Natural killer cell (primary cell): ENCODE measurements around the gene ORAI3. TPM values are rescaled to one million over a fixed set of nuclear protein-coding genes. Genes with fewer than 3 reads are reported as not detected.

Source experiments
- ATAC-seq, 3 donors: fragments of 150-1000 bp in 2 of 3; fragments of 200-7000 bp in 1 of 3; cut with Tn5 transposase; 1 replicate in 1 of 3; 2 replicates in 2 of 3; pipeline ENCODE4 v1.10.0; 2021; ENCODE audit warnings: mild to moderate bottlenecking in 2 of 3, moderate library complexity in 2 of 3
- DNase-seq, 2 donors: peaks; one replicate each; pipeline versions ENCODE4 v3.0.0 to v3.0.0-alpha.2; 2013 to 2021; ENCODE audit warnings: mixed read lengths in 1 of 2
- H3K27ac ChIP-seq: one replicate; pipeline ENCODE4 v1.5.1; 2013; ENCODE audit warnings: mild to moderate bottlenecking, low read length
- H3K27me3 ChIP-seq: one replicate; pipeline ENCODE4 v1.6.1; 2013; ENCODE audit warnings: low read length; ENCODE audit not compliant: control insufficient read depth, insufficient read depth
- H3K36me3 ChIP-seq: one replicate; pipeline ENCODE4 v1.6.1; 2013; ENCODE audit warnings: low read length; ENCODE audit not compliant: control insufficient read depth, insufficient read depth
- H3K4me1 ChIP-seq: one replicate; pipeline ENCODE4 v1.6.1; 2013; ENCODE audit warnings: low read length; ENCODE audit not compliant: control insufficient read depth, insufficient read depth
- H3K4me3 ChIP-seq: one replicate; pipeline ENCODE4 v1.5.1; 2013; ENCODE audit warnings: low read length
- H3K9me3 ChIP-seq: one replicate; pipeline ENCODE4 v1.6.1; 2013; ENCODE audit warnings: low read length; ENCODE audit not compliant: control insufficient read depth, insufficient read depth
- H3K27ac Mint-ChIP-seq, 2 donors: one replicate each; pipeline ENCODE4 v1.8.0; 2022; ENCODE audit warnings: mild to moderate bottlenecking in 2 of 2, mixed read lengths in 2 of 2, moderate library complexity in 1 of 2
- H3K27me3 Mint-ChIP-seq, 2 donors: one replicate each; pipeline ENCODE4 v1.8.0; 2022; ENCODE audit warnings: low read depth in 2 of 2, mixed read lengths in 2 of 2
- H3K36me3 Mint-ChIP-seq: one replicate; pipeline ENCODE4 v1.8.0; 2022; ENCODE audit warnings: mixed read lengths
- H3K4me1 Mint-ChIP-seq, 2 donors: one replicate each; pipeline ENCODE4 v1.8.0; 2022; ENCODE audit warnings: mixed read lengths in 2 of 2
- H3K4me3 Mint-ChIP-seq: one replicate; pipeline ENCODE4 v1.8.0; 2022; ENCODE audit warnings: mild to moderate bottlenecking, moderate library complexity, mixed read lengths
- H3K9me3 Mint-ChIP-seq, 2 donors: one replicate each; pipeline ENCODE4 v1.8.0; 2022; ENCODE audit warnings: mixed read lengths in 2 of 2
- WGBS: methylation state at CpG from one replicate; pipeline ENCODE4 v1.1.7; 2013; ENCODE audit warnings: missing lambda C conversion rate; ENCODE audit not compliant: insufficient coverage; 5-methylcytosine and 5-hydroxymethylcytosine counted together
- intact Hi-C: fragments of 100-400 bp; cut with micrococcal nuclease; formaldehyde crosslinking; loops from one replicate; pipeline ENCODE4 v1.14.2; 2022
- total RNA-seq, 4 donors: library from RNA; stranded (reverse); fragments of 120-200 nt in 1 of 4; gene quantifications; one replicate each; pipeline versions ENCODE4 v1.2.3 to v1.2.4, GENCODE V29; 2013 to 2022
- TF ChIP-seq, protein P1 (sequence below): fragments of 200-600 bp; IDR thresholded peaks from one replicate; pipeline ENCODE4 v1.8.0; 2022; ENCODE audit warnings: antibody characterized with exemption

ORAI3 gene
- total RNA-seq, 3 donors from 2014 or later (not counting 1 experiment from before 2014, with no cell fraction given), result 10.8 to 19.8 (median 12.8) TPM

DNA sequence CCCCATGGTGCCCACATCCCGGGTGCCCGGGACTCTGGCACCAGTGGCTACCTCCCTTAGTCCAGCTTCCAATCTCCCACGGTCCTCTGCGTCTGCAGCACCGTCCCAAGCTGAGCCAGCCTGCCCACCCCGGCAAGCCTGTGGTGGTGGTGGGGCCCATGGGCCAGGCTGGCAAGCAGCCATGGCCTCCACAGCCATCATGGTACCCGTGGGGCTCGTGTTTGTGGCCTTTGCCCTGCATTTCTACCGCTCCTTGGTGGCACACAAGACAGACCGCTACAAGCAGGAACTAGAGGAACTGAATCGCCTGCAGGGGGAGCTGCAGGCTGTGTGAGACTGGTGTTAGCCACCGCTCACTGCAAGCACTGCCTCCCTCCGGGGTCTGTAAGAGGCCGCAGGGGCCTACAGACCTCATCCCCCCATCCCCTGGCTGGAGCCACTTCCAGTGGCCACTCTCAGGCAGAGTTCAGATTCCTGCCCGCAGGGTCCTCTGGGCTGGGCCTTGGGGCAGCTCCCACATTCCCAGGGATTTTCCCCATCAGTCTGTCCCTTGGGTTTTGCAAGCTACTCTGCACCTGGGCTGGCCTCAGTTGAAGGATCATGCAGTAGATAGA, 4.8 kb downstream of the ORAI3 start:
- intact Hi-C loops, result no loop called here
- WGBS, result 68% methylated on average over 15 of the region's 15 CpGs
- DNase-seq, result peak; percentile 41 to 82

DNA sequence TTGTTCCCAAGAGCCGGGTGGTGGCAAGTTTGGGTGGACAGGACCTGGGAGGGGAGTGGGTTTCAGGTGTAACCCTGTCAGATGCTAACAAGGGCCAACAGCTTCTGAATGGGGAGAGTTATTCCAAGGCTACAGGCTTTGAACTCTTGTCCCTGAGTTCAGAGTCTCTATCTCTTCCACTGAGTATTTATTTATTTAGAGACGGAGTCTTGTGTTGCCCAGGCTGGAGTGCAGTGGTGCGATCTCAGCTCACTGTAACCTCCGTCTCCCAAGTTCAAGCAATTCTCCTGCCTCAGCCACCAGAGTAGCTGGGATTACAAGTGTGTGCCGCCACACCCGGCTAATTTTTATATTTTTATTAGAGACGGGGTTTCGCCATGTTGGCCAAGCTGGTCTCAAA, 6.1 kb downstream of the ORAI3 start:
- Mint-ChIP-seq H3K27ac (peak overlapping the region in 1 of 2 donors; percentile 31), H3K9me3 (no peaks in the 10 kb centered on the region), H3K27me3 (no peaks in the 10 kb centered on the region), H3K36me3 (peaks cover 1% of the 10 kb centered on the region), H3K4me3 (no peak overlapping the region), H3K4me1 (peaks cover 28 to 45% of the 10 kb centered on the region in 2 donors)
- ATAC-seq, result no peak
- peaks cover 38% of the 10 kb centered on the region for H3K4me1 ChIP-seq
- H3K9me3 ChIP-seq, result no peaks in the 10 kb centered on the region
- no peak overlapping the region for H3K27ac ChIP-seq
- TF ChIP-seq, protein P1, sequence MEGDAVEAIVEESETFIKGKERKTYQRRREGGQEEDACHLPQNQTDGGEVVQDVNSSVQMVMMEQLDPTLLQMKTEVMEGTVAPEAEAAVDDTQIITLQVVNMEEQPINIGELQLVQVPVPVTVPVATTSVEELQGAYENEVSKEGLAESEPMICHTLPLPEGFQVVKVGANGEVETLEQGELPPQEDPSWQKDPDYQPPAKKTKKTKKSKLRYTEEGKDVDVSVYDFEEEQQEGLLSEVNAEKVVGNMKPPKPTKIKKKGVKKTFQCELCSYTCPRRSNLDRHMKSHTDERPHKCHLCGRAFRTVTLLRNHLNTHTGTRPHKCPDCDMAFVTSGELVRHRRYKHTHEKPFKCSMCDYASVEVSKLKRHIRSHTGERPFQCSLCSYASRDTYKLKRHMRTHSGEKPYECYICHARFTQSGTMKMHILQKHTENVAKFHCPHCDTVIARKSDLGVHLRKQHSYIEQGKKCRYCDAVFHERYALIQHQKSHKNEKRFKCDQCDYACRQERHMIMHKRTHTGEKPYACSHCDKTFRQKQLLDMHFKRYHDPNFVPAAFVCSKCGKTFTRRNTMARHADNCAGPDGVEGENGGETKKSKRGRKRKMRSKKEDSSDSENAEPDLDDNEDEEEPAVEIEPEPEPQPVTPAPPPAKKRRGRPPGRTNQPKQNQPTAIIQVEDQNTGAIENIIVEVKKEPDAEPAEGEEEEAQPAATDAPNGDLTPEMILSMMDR, result no peak
- peaks cover 11% of the 10 kb centered on the region for H3K36me3 ChIP-seq
- 94% methylated on average over 8 of the region's 8 CpGs for WGBS
- no peak for DNase-seq
- no peak overlapping the region for H3K4me3 ChIP-seq
- intact Hi-C loops, result no loop called here
- no peaks in the 10 kb centered on the region for H3K27me3 ChIP-seq

More for the DNA sequence above, 4.8 kb downstream of the ORAI3 start:
- H3K4me3 ChIP-seq, result no peak overlapping the region
- no peaks in the 10 kb centered on the region for H3K9me3 Mint-ChIP-seq
- no peaks in the 10 kb centered on the region for H3K36me3 Mint-ChIP-seq
- no peaks in the 10 kb centered on the region for H3K9me3 ChIP-seq
- H3K4me1 ChIP-seq, result peaks cover 40% of the 10 kb centered on the region
- no peaks in the 10 kb centered on the region for H3K27me3 Mint-ChIP-seq
- no peak for ATAC-seq
- H3K36me3 ChIP-seq, result no peaks in the 10 kb centered on the region
- peaks cover 21 to 38% of the 10 kb centered on the region in 2 donors for H3K4me1 Mint-ChIP-seq
- H3K27me3 ChIP-seq, result no peaks in the 10 kb centered on the region
- TF ChIP-seq, protein P1, result peak; percentile 48
- no peak overlapping the region for H3K4me3 Mint-ChIP-seq
- H3K27ac ChIP-seq, result no peak overlapping the region
- peak overlapping the region in 1 of 2 donors; percentile 31 for H3K27ac Mint-ChIP-seq

DNA sequence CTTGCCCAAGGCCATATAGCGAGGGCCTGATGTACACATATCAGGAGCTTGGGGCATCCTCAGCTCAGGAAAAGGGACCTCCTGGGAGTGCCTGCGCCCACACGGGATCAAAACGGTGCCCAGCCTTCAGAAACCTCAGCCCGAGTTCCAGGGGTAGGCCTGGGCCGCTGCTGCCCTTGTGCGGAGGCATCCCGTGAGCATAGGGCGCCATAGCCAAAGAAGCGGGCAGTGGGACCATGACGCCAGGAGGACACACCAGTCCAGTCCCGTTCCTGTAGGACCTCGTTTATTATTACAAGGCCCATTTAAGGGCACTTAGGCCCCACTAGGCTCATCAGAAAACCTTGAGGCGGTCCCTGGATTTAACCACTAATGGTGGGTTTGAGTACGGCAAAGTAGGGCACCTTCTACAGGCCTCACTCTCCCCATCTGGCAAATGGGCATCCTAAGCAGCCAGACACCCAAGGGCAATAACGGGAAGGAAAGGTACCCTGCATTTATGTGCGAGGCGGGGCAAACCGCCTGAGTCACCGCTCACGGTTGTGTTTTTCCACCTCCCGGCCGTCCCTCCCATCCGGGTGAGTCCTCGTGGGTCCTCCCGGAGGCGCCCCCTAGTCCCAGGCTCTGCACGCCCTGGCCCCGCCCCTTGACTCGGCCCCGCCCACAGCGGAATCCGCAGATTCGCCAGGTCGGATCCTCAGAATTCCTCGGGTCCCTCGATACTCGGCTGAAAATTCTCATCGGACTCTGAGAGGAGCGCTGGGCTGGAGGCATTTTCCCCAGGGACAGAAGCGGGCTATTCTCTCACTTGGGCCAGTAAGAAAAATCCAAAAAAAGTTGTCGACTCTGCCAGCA, 8.0 kb downstream of the ORAI3 start:
- no peaks in the 10 kb centered on the region for H3K27me3 ChIP-seq
- TF ChIP-seq, protein P1, result no peak
- ATAC-seq (peak; percentile 56 to 69 (median 58)), DNase-seq (peak; percentile 77 to 89)
- H3K36me3 ChIP-seq, result peaks cover 27% of the 10 kb centered on the region
- WGBS, result 31% methylated on average over 42 of the region's 42 CpGs
- H3K4me1 Mint-ChIP-seq, result peaks cover 30 to 34% of the 10 kb centered on the region in 2 donors
- peaks cover 24% of the 10 kb centered on the region for H3K4me1 ChIP-seq
- no peaks in the 10 kb centered on the region for H3K9me3 Mint-ChIP-seq
- peak overlapping the region; percentile 93 to 94 for H3K27ac Mint-ChIP-seq
- H3K36me3 Mint-ChIP-seq, result peaks cover 6% of the 10 kb centered on the region
- intact Hi-C loops, result loop anchor here (2.0 kb wide), 1 partner anchor 34 kb away; the partner anchor contains the start of gene FBXL19
- H3K27ac ChIP-seq, result peak overlapping the region; percentile 99
- peak overlapping the region; percentile 94 for H3K4me3 Mint-ChIP-seq
- H3K9me3 ChIP-seq, result no peaks in the 10 kb centered on the region
- H3K27me3 Mint-ChIP-seq, result no peaks in the 10 kb centered on the region
- H3K4me3 ChIP-seq, result peak overlapping the region; percentile 71
